ENCODE results near the gene OXGR1.

DNA sequence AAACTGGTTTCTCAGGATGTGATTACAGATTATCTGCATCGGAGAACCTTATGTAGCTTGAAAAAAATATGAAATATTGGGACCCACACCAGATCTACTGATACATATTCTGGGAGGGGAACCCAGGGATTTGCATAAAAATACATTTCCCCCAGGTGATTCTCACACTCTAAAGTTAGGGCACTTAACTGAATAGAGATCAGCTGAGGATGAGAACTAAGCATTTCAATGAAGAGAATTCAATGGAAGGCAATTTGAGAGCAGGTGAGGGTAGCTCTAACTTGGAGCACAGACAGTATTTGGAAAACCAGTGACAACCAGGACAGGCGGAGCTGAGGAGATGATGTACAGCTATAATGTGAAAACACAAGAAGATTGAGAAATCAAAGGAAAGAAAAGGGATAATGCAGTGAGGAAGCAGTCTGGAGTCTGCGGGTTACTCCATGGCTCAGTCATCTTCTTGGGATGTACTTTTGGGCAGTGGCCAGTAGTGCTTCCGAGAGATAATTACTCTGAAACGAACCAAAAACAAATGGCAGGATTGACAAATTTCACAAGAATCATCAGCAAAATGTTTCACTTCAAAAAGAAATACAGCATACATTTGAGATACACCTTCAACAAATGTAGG is 6.1 kb upstream of the OXGR1 start:
- TF ChIP-seq POLR2AphosphoS5 (IDR thresholded peaks at IDR 0.05; ENCODE audit: low read depth, low read length): no peak
- TF ChIP-seq POLR2A (IDR thresholded peaks at IDR 0.05; ENCODE audit: low read depth, low read length): no peak
- TF ChIP-seq TAF1 (IDR thresholded peaks at IDR 0.05; ENCODE audit: borderline replicate concordance, low read depth, low read length): no peak
